GM23338 (cell line): ENCODE results near the gene RANGAP1.

Experiments
- CREB1 ChIP-seq: fragments of 250-450 bp; sonication (Bioruptor Pico); IDR thresholded peaks from 2 replicates; pipeline ENCODE4 v1.5.0; 2020; ENCODE audit warnings: low read depth, mild to moderate bottlenecking, moderate library complexity
- CTCF ChIP-seq, 2 experiments: fragments of 200-600 bp in 1 of 2; sonication (generic) in 1 of 2; conservative IDR thresholded peaks; 2 replicates each; pipeline versions ENCODE4 v1.5.1 to v1.6.1; 2016 to 2017; ENCODE audit warnings: antibody characterized with exemption in 2 of 2, low read depth in 2 of 2, mild to moderate bottlenecking in 2 of 2, moderate library complexity in 1 of 2
- ETS1 ChIP-seq: IDR thresholded peaks from 2 replicates; pipeline ENCODE4 v1.6.1; 2016; ENCODE audit warnings: antibody characterized with exemption
- EZH2 ChIP-seq: fragments of 200-600 bp; sonication (generic); IDR thresholded peaks from one replicate; pipeline ENCODE4 v1.8.0; 2017; ENCODE audit warnings: antibody characterized with exemption, mild to moderate bottlenecking, low read depth; ENCODE audit not compliant: unreplicated experiment
- EZH2phosphoT487 ChIP-seq: fragments of 200-600 bp; sonication (generic); IDR thresholded peaks from one replicate; pipeline ENCODE4 v1.8.1; 2018; ENCODE audit warnings: antibody characterized with exemption; ENCODE audit not compliant: unreplicated experiment
- JUNB ChIP-seq: IDR thresholded peaks from one replicate; pipeline ENCODE4 v1.6.1; 2016; ENCODE audit warnings: antibody characterized with exemption; ENCODE audit not compliant: unreplicated experiment
- POLR2AphosphoS5 ChIP-seq: IDR thresholded peaks from 2 replicates; pipeline ENCODE4 v1.6.1; 2016; ENCODE audit warnings: antibody characterized with exemption, low read depth
- REST ChIP-seq: IDR thresholded peaks from one replicate; pipeline ENCODE4 v1.6.1; 2018; ENCODE audit warnings: antibody characterized with exemption; ENCODE audit not compliant: unreplicated experiment
- STAT1 ChIP-seq: IDR thresholded peaks from one replicate; pipeline ENCODE4 v1.6.1; 2016; ENCODE audit warnings: antibody characterized with exemption; ENCODE audit not compliant: unreplicated experiment
- ZNF114 ChIP-seq: fragments of 250-450 bp; sonication (Bioruptor Pico); IDR thresholded peaks from 2 replicates; pipeline ENCODE4 v1.5.0; 2020; ENCODE audit warnings: mild to moderate bottlenecking, moderate library complexity
- ZNF331 ChIP-seq: fragments of 250-450 bp; sonication (Bioruptor Pico); IDR thresholded peaks from 2 replicates; pipeline ENCODE4 v1.5.0; 2020; ENCODE audit warnings: low read depth, mild to moderate bottlenecking, moderate library complexity

GRCh38 chr22:41252365-41252764 is 33.6 kb downstream of the RANGAP1 start:
- no peak for TF ChIP-seq CTCF (conservative IDR thresholded peaks at IDR 0.05; ENCODE audit: low read depth in 2 of 2)
- no peak for TF ChIP-seq POLR2AphosphoS5
- TF ChIP-seq STAT1 = no peak
- no peak for TF ChIP-seq CREB1
- TF ChIP-seq EZH2 = no peak
- TF ChIP-seq ZNF114 = no peak
- TF ChIP-seq JUNB = no peak
- no peak for TF ChIP-seq REST
- no peak for TF ChIP-seq EZH2phosphoT487
- no peak for TF ChIP-seq ZNF331 (CRISPR knock-in tag)
- no peak for TF ChIP-seq ETS1
